Breast epithelium (tissue), 4 donors: ENCODE data around the gene QSER1. TPM values are rescaled to one million over a fixed set of nuclear protein-coding genes. Genes with fewer than 3 reads are reported as not detected.

Source experiments
- DNase-seq, 2 donors: peaks; one replicate each; pipeline ENCODE4 v3.0.0-alpha.2; 2019; ENCODE audit warnings: low spot score in 2 of 2
- H3K27ac ChIP-seq, 2 donors: fragments of 200-600 bp; sonication (generic) in 1 of 2; one replicate each; pipeline ENCODE4 v1.5.1; 2016 to 2019; ENCODE audit warnings: mild to moderate bottlenecking in 1 of 2
- H3K27me3 ChIP-seq, 2 donors: fragments of 200-600 bp; sonication (generic) in 1 of 2; one replicate each; pipeline versions ENCODE4 v1.5.1 to v1.6.0; 2017 to 2019; ENCODE audit warnings: control low read depth in 1 of 2, mild to moderate bottlenecking in 1 of 2
- H3K36me3 ChIP-seq: fragments of 200-600 bp; one replicate; pipeline ENCODE4 v1.5.1; 2019
- H3K4me1 ChIP-seq, 2 donors: fragments of 200-600 bp; sonication (generic); one replicate each; pipeline ENCODE4 v1.5.1; 2016 to 2019; ENCODE audit warnings: control low read depth in 1 of 2
- H3K4me3 ChIP-seq, 3 donors: fragments of 200-600 bp; sonication (generic); 1 replicate in 2 of 3; 2 replicates in 1 of 3; pipeline ENCODE4 v1.5.1; 2016 to 2019; ENCODE audit warnings: mild to moderate bottlenecking in 3 of 3, moderate library complexity in 2 of 3
- H3K9me3 ChIP-seq, 2 donors: fragments of 200-600 bp; sonication (generic) in 1 of 2; one replicate each; pipeline ENCODE4 v1.5.1; 2016 to 2019; ENCODE audit warnings: control low read depth in 1 of 2
- POLR2A ChIP-seq: fragments of 450-650 bp; IDR thresholded peaks from one replicate; pipeline ENCODE4 v1.6.1; 2016; ENCODE audit warnings: antibody characterized with exemption, mild to moderate bottlenecking, moderate library complexity
- POLR2AphosphoS5 ChIP-seq, 3 donors: sonication (generic); formaldehyde crosslinking; IDR thresholded peaks; one replicate each; pipeline ENCODE4 v1.6.1; 2017; ENCODE audit warnings: antibody characterized with exemption in 3 of 3
- intact Hi-C: fragments of 100-400 bp; cut with DNase I; formaldehyde crosslinking; loops from one replicate; pipeline ENCODE4 v1.15.1; 2023; ENCODE audit warnings: low total_unique reads
- total RNA-seq, 3 donors: library from RNA; depleted of rRNA; stranded (reverse); fragments of >200 nt; gene quantifications; one replicate each; pipeline ENCODE4 v1.1.0, GENCODE V29; 2016
- TF ChIP-seq, protein P1 (sequence below), 3 donors: fragments of 450-650 bp; IDR thresholded peaks; one replicate each; pipeline ENCODE4 v1.5.1; 2016 to 2017; ENCODE audit warnings: antibody characterized with exemption in 3 of 3, mild to moderate bottlenecking in 3 of 3, moderate library complexity in 3 of 3

The QSER1 gene
- total RNA-seq, 3 donors from 2014 or later = 34.4 to 55.3 (median 40.6) TPM

DNA sequence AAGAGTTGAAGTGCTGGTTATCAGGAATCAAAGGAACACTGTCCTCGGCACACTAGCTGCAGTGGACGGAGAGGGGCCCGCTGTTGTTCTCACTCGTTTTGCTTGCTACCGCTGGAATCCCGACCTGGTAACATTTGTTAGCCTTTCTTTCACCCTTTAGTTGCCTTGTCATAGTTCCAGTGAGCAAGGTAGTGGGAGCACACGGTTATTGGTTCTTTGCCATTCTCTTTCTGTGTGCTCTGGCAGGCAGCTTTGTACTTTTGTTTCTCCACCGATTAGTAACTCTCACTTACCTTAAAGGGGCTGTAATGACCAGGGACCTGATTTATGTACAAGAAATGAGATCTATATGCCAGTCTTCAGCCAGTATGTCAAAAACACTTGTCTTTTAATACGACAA is 124.9 kb downstream of the QSER1 start:
- intact Hi-C loops = no loop called here
- Histone ChIP-seq H3K27me3 (peaks cover 0 to 7% of the 10 kb centered on the region in 2 donors), H3K27ac (no peak overlapping the region), H3K4me3 (no peak overlapping the region), H3K36me3 (no peaks in the 10 kb centered on the region), H3K9me3 (no peaks in the 10 kb centered on the region), H3K4me1 (no peaks in the 10 kb centered on the region)
- TF ChIP-seq POLR2AphosphoS5 (IDR thresholded peaks at IDR 0.05) = no peak
- TF ChIP-seq POLR2A = no peak
- TF ChIP-seq, protein P1, sequence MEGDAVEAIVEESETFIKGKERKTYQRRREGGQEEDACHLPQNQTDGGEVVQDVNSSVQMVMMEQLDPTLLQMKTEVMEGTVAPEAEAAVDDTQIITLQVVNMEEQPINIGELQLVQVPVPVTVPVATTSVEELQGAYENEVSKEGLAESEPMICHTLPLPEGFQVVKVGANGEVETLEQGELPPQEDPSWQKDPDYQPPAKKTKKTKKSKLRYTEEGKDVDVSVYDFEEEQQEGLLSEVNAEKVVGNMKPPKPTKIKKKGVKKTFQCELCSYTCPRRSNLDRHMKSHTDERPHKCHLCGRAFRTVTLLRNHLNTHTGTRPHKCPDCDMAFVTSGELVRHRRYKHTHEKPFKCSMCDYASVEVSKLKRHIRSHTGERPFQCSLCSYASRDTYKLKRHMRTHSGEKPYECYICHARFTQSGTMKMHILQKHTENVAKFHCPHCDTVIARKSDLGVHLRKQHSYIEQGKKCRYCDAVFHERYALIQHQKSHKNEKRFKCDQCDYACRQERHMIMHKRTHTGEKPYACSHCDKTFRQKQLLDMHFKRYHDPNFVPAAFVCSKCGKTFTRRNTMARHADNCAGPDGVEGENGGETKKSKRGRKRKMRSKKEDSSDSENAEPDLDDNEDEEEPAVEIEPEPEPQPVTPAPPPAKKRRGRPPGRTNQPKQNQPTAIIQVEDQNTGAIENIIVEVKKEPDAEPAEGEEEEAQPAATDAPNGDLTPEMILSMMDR (IDR thresholded peaks at IDR 0.05) = no peak
- DNase-seq = no peak

DNA sequence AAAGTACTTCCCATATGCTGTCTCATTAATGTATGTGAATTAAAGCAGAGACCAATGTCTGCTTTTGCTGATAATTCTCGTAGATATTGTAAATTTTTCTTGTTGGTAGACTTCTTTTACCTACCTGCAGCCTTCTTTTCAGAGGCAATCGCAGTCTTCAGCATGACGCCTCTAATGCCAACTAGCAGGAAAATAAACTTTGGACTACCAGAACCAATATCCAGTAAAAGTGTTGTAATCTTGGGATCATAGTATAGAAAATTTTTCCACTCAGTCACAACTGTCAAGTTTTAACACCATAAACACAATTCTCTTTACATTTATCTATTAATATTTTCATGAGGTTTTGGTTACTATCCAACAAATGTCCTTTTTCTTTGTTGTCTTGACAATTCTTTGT is 125.4 kb downstream of the QSER1 start:
- peaks cover 0 to 7% of the 10 kb centered on the region in 2 donors for H3K27me3 ChIP-seq
- no peak overlapping the region for H3K27ac ChIP-seq
- no peaks in the 10 kb centered on the region for H3K4me1 ChIP-seq
- H3K9me3 ChIP-seq = no peaks in the 10 kb centered on the region
- intact Hi-C loops = no loop called here
- DNase-seq = no peak
- TF ChIP-seq, protein P1 (IDR thresholded peaks at IDR 0.05) = no peak
- TF ChIP-seq POLR2A (no peak), POLR2AphosphoS5 (IDR thresholded peaks at IDR 0.05) (no peak)
- no peaks in the 10 kb centered on the region for H3K36me3 ChIP-seq
- H3K4me3 ChIP-seq = no peak overlapping the region

DNA sequence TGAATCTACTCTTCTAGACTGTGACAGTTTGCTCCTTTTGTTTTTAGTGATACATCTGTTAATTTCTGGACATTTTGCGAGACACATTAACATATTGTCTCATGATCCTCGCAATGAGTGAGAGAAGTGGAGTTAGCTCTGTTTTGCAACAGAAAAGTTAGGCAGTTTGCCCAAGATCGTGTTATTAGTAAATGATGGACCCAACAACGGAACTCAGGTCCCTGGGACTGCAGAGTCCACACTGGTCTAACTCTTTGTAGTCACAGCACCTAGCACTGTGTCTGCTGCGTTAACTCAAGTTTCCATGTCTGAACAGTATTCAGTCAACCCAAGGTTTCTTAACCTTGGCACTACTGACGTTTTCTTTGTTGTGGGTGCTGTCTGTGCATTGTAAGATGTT is 126.2 kb downstream of the QSER1 start:
- DNase-seq = no peak
- H3K9me3 ChIP-seq = no peaks in the 10 kb centered on the region
- H3K27me3 ChIP-seq = peaks cover 0 to 7% of the 10 kb centered on the region in 2 donors
- no peaks in the 10 kb centered on the region for H3K36me3 ChIP-seq
- intact Hi-C loops = no loop called here
- H3K4me3 ChIP-seq = no peak overlapping the region
- TF ChIP-seq POLR2A = no peak
- TF ChIP-seq, protein P1 (IDR thresholded peaks at IDR 0.05) = no peak
- TF ChIP-seq POLR2AphosphoS5 (IDR thresholded peaks at IDR 0.05) = no peak
- H3K27ac ChIP-seq = no peak overlapping the region
- no peaks in the 10 kb centered on the region for H3K4me1 ChIP-seq

- no peak for TF ChIP-seq POLR2A
- TF ChIP-seq, protein P1 (IDR thresholded peaks at IDR 0.05) = no peak
- no peak for TF ChIP-seq POLR2AphosphoS5 (IDR thresholded peaks at IDR 0.05)
- no peak overlapping the region for H3K27ac ChIP-seq
- no peaks in the 10 kb centered on the region for H3K4me1 ChIP-seq
- H3K4me3 ChIP-seq = no peak overlapping the region
- intact Hi-C loops = no loop called here
- no peak for DNase-seq
- H3K27me3 ChIP-seq = peaks cover 0 to 7% of the 10 kb centered on the region in 2 donors
- H3K36me3 ChIP-seq = no peaks in the 10 kb centered on the region
- H3K9me3 ChIP-seq = no peaks in the 10 kb centered on the region
These were observed 128.9 kb downstream of the QSER1 start for GRCh38 chr11:33021501-33021900.

DNA sequence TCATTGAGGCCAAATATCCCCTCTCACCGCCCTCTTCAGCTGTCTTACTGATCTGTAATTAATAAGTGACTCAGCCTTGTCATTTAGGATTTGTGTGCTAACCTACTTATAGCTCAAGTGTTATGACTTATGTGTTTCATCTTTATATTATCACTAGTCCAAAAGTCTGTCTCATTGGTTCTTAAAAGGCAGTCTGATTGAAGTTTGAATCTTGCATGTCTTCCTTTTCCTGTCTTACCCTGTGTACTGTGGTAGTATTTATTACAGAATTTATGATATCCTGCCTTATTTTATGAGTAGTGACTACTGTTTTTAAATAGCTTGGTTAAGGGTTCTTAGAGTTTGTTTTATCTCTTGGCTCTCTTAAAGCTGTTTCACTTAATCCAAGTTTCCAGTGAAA is 129.3 kb downstream of the QSER1 start:
- intact Hi-C loops = no loop called here
- Histone ChIP-seq H3K27ac (no peak overlapping the region), H3K36me3 (no peaks in the 10 kb centered on the region), H3K27me3 (peaks cover 0 to 7% of the 10 kb centered on the region in 2 donors), H3K4me1 (no peaks in the 10 kb centered on the region), H3K9me3 (no peaks in the 10 kb centered on the region), H3K4me3 (no peak overlapping the region)
- TF ChIP-seq POLR2AphosphoS5 (IDR thresholded peaks at IDR 0.05) (no peak), POLR2A (no peak)
- TF ChIP-seq, protein P1 (IDR thresholded peaks at IDR 0.05) = no peak
- DNase-seq = no peak
